ENCODE data around the gene NRP1.
"Not testable (repeated sequence)": the region's sequence is repeated elsewhere in the genome, so short reads cannot be mapped to it uniquely, and the experiment has no call there.

NRP1 gene

GRCh38 chr10:33334153-33334804 is at the start of gene NRP1:
Gene NRP1 (minus strand): TSS chr10:33334667. CDS start chr10:33334382, 285 bp downstream.
- DNase-seq (ENCODE audit: low read depth in 1 of 2, low spot score in 1 of 2): no peak

- not testable (repeated sequence) for DNase-seq (ENCODE audit: low read depth in 1 of 2, low spot score in 1 of 2)
These were observed 49.7 kb upstream of the NRP1 start for GRCh38 chr10:33384201-33384600.

GRCh38 chr10:33382921-33383713 is 48.6 kb upstream of the NRP1 start:
- DNase-seq (ENCODE audit: low read depth in 1 of 2, low spot score in 1 of 2): no peak

- no peak for DNase-seq (ENCODE audit: low read depth in 1 of 2, low spot score in 1 of 2)
These were observed 47.7 kb upstream of the NRP1 start for GRCh38 chr10:33382216-33382600.

GRCh38 chr10:33381451-33382215 is 47.2 kb upstream of the NRP1 start:
- no peak for DNase-seq (ENCODE audit: low read depth in 1 of 2, low spot score in 1 of 2)

- no peak for DNase-seq (ENCODE audit: low read depth in 1 of 2, low spot score in 1 of 2)
These were observed 43.2 kb upstream of the NRP1 start for GRCh38 chr10:33377658-33378025.

- DNase-seq (ENCODE audit: low read depth in 1 of 2, low spot score in 1 of 2): no peak
These were observed 42.6 kb upstream of the NRP1 start for GRCh38 chr10:33376976-33377657.

GRCh38 chr10:33376476-33376875 is 42.0 kb upstream of the NRP1 start:
- no peak for DNase-seq (ENCODE audit: low read depth in 1 of 2, low spot score in 1 of 2)

GRCh38 chr10:33373263-33373662 is 38.8 kb upstream of the NRP1 start:
- no peak for DNase-seq (ENCODE audit: low read depth in 1 of 2, low spot score in 1 of 2)

- DNase-seq (ENCODE audit: low read depth in 1 of 2, low spot score in 1 of 2): no peak
These were observed 36.8 kb upstream of the NRP1 start for GRCh38 chr10:33371234-33371633.

- DNase-seq (ENCODE audit: low read depth in 1 of 2, low spot score in 1 of 2): no peak
These were observed 36.0 kb upstream of the NRP1 start for GRCh38 chr10:33370434-33370930.

GRCh38 chr10:33368086-33368485 is 33.6 kb upstream of the NRP1 start:
- no peak for DNase-seq (ENCODE audit: low read depth in 1 of 2, low spot score in 1 of 2)

- no peak for DNase-seq (ENCODE audit: low read depth in 1 of 2, low spot score in 1 of 2)
These were observed 31.5 kb upstream of the NRP1 start for GRCh38 chr10:33365871-33366411.

GRCh38 chr10:33365301-33365700 is 30.8 kb upstream of the NRP1 start:
- DNase-seq (ENCODE audit: low read depth in 1 of 2, low spot score in 1 of 2): no peak

GRCh38 chr10:33363106-33363505 is 28.6 kb upstream of the NRP1 start:
- DNase-seq (ENCODE audit: low read depth in 1 of 2, low spot score in 1 of 2): no peak

- DNase-seq (ENCODE audit: low read depth in 1 of 2, low spot score in 1 of 2): no peak
These were observed 23.5 kb upstream of the NRP1 start for GRCh38 chr10:33358016-33358415.

GRCh38 chr10:33355274-33355673 is 20.8 kb upstream of the NRP1 start:
- no peak for DNase-seq (ENCODE audit: low read depth in 1 of 2, low spot score in 1 of 2)

- DNase-seq (ENCODE audit: low read depth in 1 of 2, low spot score in 1 of 2): no peak
These were observed 19.4 kb upstream of the NRP1 start for GRCh38 chr10:33353853-33354252.

GRCh38 chr10:33353334-33353733 is 18.9 kb upstream of the NRP1 start:
- no peak for DNase-seq (ENCODE audit: low read depth in 1 of 2, low spot score in 1 of 2)

GRCh38 chr10:33352615-33353014 is 18.1 kb upstream of the NRP1 start:
- no peak for DNase-seq (ENCODE audit: low read depth in 1 of 2, low spot score in 1 of 2)

- no peak for DNase-seq (ENCODE audit: low read depth in 1 of 2, low spot score in 1 of 2)
These were observed 17.7 kb upstream of the NRP1 start for GRCh38 chr10:33352175-33352574.
